H1 (cell line): Measurements from ENCODE around the gene PTX4. TPM values are rescaled to one million over a fixed set of nuclear protein-coding genes. Genes with fewer than 3 reads are reported as not detected.

Source experiments
- ATF2 ChIP-seq: IDR thresholded peaks from 2 replicates; pipeline ENCODE4 v1.6.1; 2012; ENCODE audit warnings: low read length, inconsistent platforms
- polyA plus RNA-seq, 7 experiments: library from polyadenylated mRNA; depleted of rRNA in 3 of 7; stranded (reverse) in 5 of 7; unstranded in 2 of 7; fragments of >200 nt in 5 of 7; fragments of 200-250 nt in 2 of 7; gene quantifications; 1 replicate in 5 of 7; 2 replicates in 1 of 7; 4 replicates in 1 of 7; pipeline versions ENCODE4 v1.2.1 to v1.2.3, GENCODE V29; 2011 to 2013; ENCODE audit warnings: missing spikeins in 2 of 7, mixed read lengths in 2 of 7
- total RNA-seq: library from RNA; stranded (reverse); fragmentation: NEBNext Ultra II Directional; extraction: Animal tissue kit (Norgen Biotek cat#: 25700); gene quantifications from 2 replicates; pipeline ENCODE4 v1.2.1, GENCODE V29; 2021

PTX4 gene
- total and polyA plus RNA-seq, 2 of the 8 experiments (the other 6 are each of a cell fraction or from before 2014, with no cell fraction given): not detected

GRCh38 chr16:1535391-1536291 is 46.9 kb upstream of the PTX4 start (continued):
- TF ChIP-seq ATF2: no peak
